HG03442 (cell line): ENCODE results near the gene COL6A2.
"Not testable (repeated sequence)": the region's sequence is repeated elsewhere in the genome, so short reads cannot be mapped to it uniquely, and the experiment has no call there.

Experiments
- ATAC-seq: cut with Tn5 transposase; IDR thresholded peaks from one replicate; pipeline ENCODE4 v1.9.1; 2021; ENCODE audit warnings: mild to moderate bottlenecking, moderate library complexity; ENCODE audit not compliant: unreplicated experiment

COL6A2 gene

GRCh38 chr21:46097336-46098293 is at the start of gene COL6A2:
Gene COL6A2 (plus strand): TSS chr21:46098112.
- no peak for ATAC-seq

GRCh38 chr21:46048926-46049889 is 48.7 kb upstream of the COL6A2 start:
- no peak for ATAC-seq

- no peak for ATAC-seq
Measured at GRCh38 chr21:46049890-46050667, 47.8 kb upstream of the COL6A2 start.

- ATAC-seq: no peak
Measured at GRCh38 chr21:46050668-46051378, 47.1 kb upstream of the COL6A2 start.

GRCh38 chr21:46051379-46051770 is 46.5 kb upstream of the COL6A2 start:
- no peak for ATAC-seq

GRCh38 chr21:46051821-46052675 is 45.9 kb upstream of the COL6A2 start:
- ATAC-seq: no peak

GRCh38 chr21:46052703-46053651 is 44.9 kb upstream of the COL6A2 start:
- no peak for ATAC-seq

- ATAC-seq: no peak
Measured at GRCh38 chr21:46054031-46054430, 43.9 kb upstream of the COL6A2 start.

- ATAC-seq: no peak
Measured at GRCh38 chr21:46054451-46054881, 43.4 kb upstream of the COL6A2 start.

- ATAC-seq: no peak
Measured at GRCh38 chr21:46055863-46056281, 42.0 kb upstream of the COL6A2 start.

GRCh38 chr21:46056450-46056903 is 41.4 kb upstream of the COL6A2 start:
- no peak for ATAC-seq

GRCh38 chr21:46057111-46057709 is 40.7 kb upstream of the COL6A2 start:
- ATAC-seq: no peak

- ATAC-seq: no peak
Measured at GRCh38 chr21:46057710-46058241, 40.1 kb upstream of the COL6A2 start.

- ATAC-seq: no peak
Measured at GRCh38 chr21:46058431-46059145, 39.3 kb upstream of the COL6A2 start.

GRCh38 chr21:46059195-46059594 is 38.7 kb upstream of the COL6A2 start:
- ATAC-seq: no peak

- not testable (repeated sequence) for ATAC-seq
Measured at GRCh38 chr21:46059711-46060455, 38.0 kb upstream of the COL6A2 start.
